NT2/D1 (cell line): ENCODE data around the gene EPHA1.
"Not testable (repeated sequence)": the region's sequence is repeated elsewhere in the genome, so short reads cannot be mapped to it uniquely, and the experiment has no call there.

Source experiments
- SUZ12 ChIP-seq: IDR thresholded peaks from 2 replicates; pipeline ENCODE4 v1.6.1; 2011; ENCODE audit not compliant: insufficient read length, insufficient read depth; ENCODE audit errors: extremely low read depth
- YY1 ChIP-seq: IDR thresholded peaks from 2 replicates; pipeline ENCODE4 v1.6.1; 2011; ENCODE audit not compliant: insufficient read length, insufficient read depth
- ZNF274 ChIP-seq: IDR thresholded peaks from 2 replicates; pipeline ENCODE4 v1.6.1; 2011; ENCODE audit warnings: mild to moderate bottlenecking, low read depth, low read length

DNA sequence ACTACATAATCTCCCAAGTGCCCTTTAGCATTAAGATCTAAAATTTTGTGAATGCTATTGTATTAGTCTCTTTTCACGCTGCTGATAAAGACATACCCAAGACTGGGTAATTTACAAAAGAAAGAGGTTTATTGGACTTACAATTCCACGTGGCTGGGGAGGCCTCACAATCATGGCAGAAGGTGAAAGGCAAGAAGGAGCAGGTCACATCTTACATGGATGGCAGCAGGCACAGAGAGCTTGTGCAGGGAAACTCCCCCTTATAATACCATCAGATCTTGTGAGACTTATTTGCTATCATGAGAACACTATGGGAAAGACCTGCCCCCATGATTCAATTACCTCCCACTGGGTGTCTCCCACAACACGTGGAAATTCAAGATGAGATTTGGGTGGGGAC, 12.0 kb upstream of the EPHA1 start:
- not testable (repeated sequence) for TF ChIP-seq ZNF274, YY1, SUZ12
